ENCODE results near the gene PATJ.

Gene PATJ

GRCh38 chr1:61753998-61754508 lies 11.8 kb downstream of the PATJ start:
- no peak overlapping the region for H3K4me2 ChIP-seq (ENCODE audit: low read depth, low read length, poor library complexity, severe bottlenecking)
- no peak overlapping the region for H3K27ac ChIP-seq (ENCODE audit: low read depth, low read length)
- H2AFZ ChIP-seq (ENCODE audit: low read depth, low read length, severe bottlenecking): no peak overlapping the region
- H3K36me3 ChIP-seq (ENCODE audit: low read length): no peaks in the 10 kb centered on the region
- H3K9me2 ChIP-seq (replicated peaks; ENCODE audit: insufficient read depth, low read length): no peaks in the 10 kb centered on the region
- no peaks in the 10 kb centered on the region for H3F3A ChIP-seq (ENCODE audit: insufficient read depth)
- no peaks in the 10 kb centered on the region for H3K27me3 ChIP-seq (ENCODE audit: low read length)
- no peak overlapping the region for H3K4me3 ChIP-seq (ENCODE audit: insufficient read depth, low read length, poor library complexity, severe bottlenecking)
- H4K20me1 ChIP-seq (ENCODE audit: low read depth, low read length): no peaks in the 10 kb centered on the region
- TF ChIP-seq EZH2phosphoT487 (conservative IDR thresholded peaks at IDR 0.05; ENCODE audit: low read length): no peak
- H3K9me3 ChIP-seq (ENCODE audit: insufficient read depth, low read length): no peaks in the 10 kb centered on the region
- H3K9ac ChIP-seq (ENCODE audit: low read length): no peak overlapping the region
- H3K79me2 ChIP-seq (ENCODE audit: insufficient read depth, low read length): no peaks in the 10 kb centered on the region

GRCh38 chr1:61754545-61754944 lies 12.3 kb downstream of the PATJ start:
- Histone ChIP-seq H4K20me1 (ENCODE audit: low read depth, low read length) (no peaks in the 10 kb centered on the region), H3K4me2 (ENCODE audit: low read depth, low read length, poor library complexity, severe bottlenecking) (no peak overlapping the region), H3K9me3 (ENCODE audit: insufficient read depth, low read length) (no peaks in the 10 kb centered on the region), H3K36me3 (ENCODE audit: low read length) (no peaks in the 10 kb centered on the region), H3K79me2 (ENCODE audit: insufficient read depth, low read length) (no peaks in the 10 kb centered on the region), H3K9ac (ENCODE audit: low read length) (no peak overlapping the region), H3K27me3 (ENCODE audit: low read length) (no peaks in the 10 kb centered on the region), H2AFZ (ENCODE audit: low read depth, low read length, severe bottlenecking) (no peak overlapping the region), H3K9me2 (replicated peaks; ENCODE audit: insufficient read depth, low read length) (no peaks in the 10 kb centered on the region), H3F3A (ENCODE audit: insufficient read depth) (no peaks in the 10 kb centered on the region), H3K27ac (ENCODE audit: low read depth, low read length) (no peak overlapping the region), H3K4me3 (ENCODE audit: insufficient read depth, low read length, poor library complexity, severe bottlenecking) (no peak overlapping the region)
- TF ChIP-seq CTCF (IDR thresholded peaks at IDR 0.05; ENCODE audit: insufficient read depth, low read length, poor library complexity, severe bottlenecking): no peak
- TF ChIP-seq EZH2phosphoT487 (conservative IDR thresholded peaks at IDR 0.05; ENCODE audit: low read length): no peak

GRCh38 chr1:61756773-61757172 lies 14.5 kb downstream of the PATJ start:
- no peaks in the 10 kb centered on the region for H3K79me2 ChIP-seq (ENCODE audit: insufficient read depth, low read length)
- H3K4me3 ChIP-seq (ENCODE audit: insufficient read depth, low read length, poor library complexity, severe bottlenecking): no peak overlapping the region
- H3F3A ChIP-seq (ENCODE audit: insufficient read depth): no peaks in the 10 kb centered on the region
- no peak overlapping the region for H3K27ac ChIP-seq (ENCODE audit: low read depth, low read length)
- no peaks in the 10 kb centered on the region for H3K27me3 ChIP-seq (ENCODE audit: low read length)
- no peaks in the 10 kb centered on the region for H3K9me2 ChIP-seq (replicated peaks; ENCODE audit: insufficient read depth, low read length)
- TF ChIP-seq EZH2phosphoT487 (conservative IDR thresholded peaks at IDR 0.05; ENCODE audit: low read length) (no peak), CTCF (IDR thresholded peaks at IDR 0.05; ENCODE audit: insufficient read depth, low read length, poor library complexity, severe bottlenecking) (no peak)
- no peak overlapping the region for H3K4me2 ChIP-seq (ENCODE audit: low read depth, low read length, poor library complexity, severe bottlenecking)
- H3K9ac ChIP-seq (ENCODE audit: low read length): no peak overlapping the region
- H3K36me3 ChIP-seq (ENCODE audit: low read length): no peaks in the 10 kb centered on the region
- H2AFZ ChIP-seq (ENCODE audit: low read depth, low read length, severe bottlenecking): no peak overlapping the region
- H4K20me1 ChIP-seq (ENCODE audit: low read depth, low read length): no peaks in the 10 kb centered on the region
- no peaks in the 10 kb centered on the region for H3K9me3 ChIP-seq (ENCODE audit: insufficient read depth, low read length)

- no peaks in the 10 kb centered on the region for H4K20me1 ChIP-seq (ENCODE audit: low read depth, low read length)
- H3K4me3 ChIP-seq (ENCODE audit: insufficient read depth, low read length, poor library complexity, severe bottlenecking): no peak overlapping the region
- H3K27ac ChIP-seq (ENCODE audit: low read depth, low read length): no peak overlapping the region
- no peak overlapping the region for H2AFZ ChIP-seq (ENCODE audit: low read depth, low read length, severe bottlenecking)
- H3F3A ChIP-seq (ENCODE audit: insufficient read depth): no peaks in the 10 kb centered on the region
- H3K4me2 ChIP-seq (ENCODE audit: low read depth, low read length, poor library complexity, severe bottlenecking): no peak overlapping the region
- no peaks in the 10 kb centered on the region for H3K79me2 ChIP-seq (ENCODE audit: insufficient read depth, low read length)
- TF ChIP-seq CTCF (IDR thresholded peaks at IDR 0.05; ENCODE audit: insufficient read depth, low read length, poor library complexity, severe bottlenecking): no peak
- TF ChIP-seq EZH2phosphoT487 (conservative IDR thresholded peaks at IDR 0.05; ENCODE audit: low read length): no peak
- no peaks in the 10 kb centered on the region for H3K27me3 ChIP-seq (ENCODE audit: low read length)
- no peaks in the 10 kb centered on the region for H3K9me2 ChIP-seq (replicated peaks; ENCODE audit: insufficient read depth, low read length)
- H3K9ac ChIP-seq (ENCODE audit: low read length): no peak overlapping the region
- H3K9me3 ChIP-seq (ENCODE audit: insufficient read depth, low read length): no peaks in the 10 kb centered on the region
- no peaks in the 10 kb centered on the region for H3K36me3 ChIP-seq (ENCODE audit: low read length)
Measured at GRCh38 chr1:61757950-61758349, 15.7 kb downstream of the PATJ start.

Measured in SU-DHL-6 (cell line).